GM12878 (cell line): Measurements from ENCODE around the gene PADI2. TPM values are rescaled to one million over a fixed set of nuclear protein-coding genes. Genes with fewer than 3 reads are reported as not detected.
A peak's percentile ranks its signal among the peaks of the same experiment; 100 is the strongest.

Source experiments
- ATAC-seq: fragments of 200-7000 bp; cut with Tn5 transposase; 3 replicates; pipeline ENCODE4 v1.9.1; 2020; ENCODE audit warnings: mild to moderate bottlenecking, moderate library complexity
- BruUV-seq: library from RNA; stranded (reverse); fragments of 400-500 nt; replicated peaks from 2 replicates; lab custom pipeline; 2021; lab: Mats Ljungman, UMichigan
- CTCF ChIA-PET: fragments of 300-600 bp; sonication (Branson Sonifier 250); formaldehyde crosslinking; extraction: SDS; loops from one replicate; lab custom pipeline; 2021; ENCODE audit warnings: inconsistent platforms; lab: Yijun Ruan, JAX
- POLR2A ChIA-PET: fragments of 350-600 bp; formaldehyde crosslinking; extraction: SDS; loops from one replicate; lab custom pipeline; 2021; ENCODE audit warnings: inconsistent platforms; lab: Charles Lee
- RAD21 ChIA-PET: fragments of 300-600 bp; sonication (Branson Sonifier 250); formaldehyde crosslinking; loops from one replicate; lab custom pipeline; 2023; ENCODE audit warnings: antibody characterized with exemption; ENCODE audit not compliant: unreplicated experiment; lab: Charles Lee
- SMC1A ChIA-PET: fragments of 300-600 bp; sonication (Branson Sonifier 250); formaldehyde crosslinking; loops from one replicate; lab custom pipeline; 2023; ENCODE audit not compliant: unreplicated experiment, uncharacterized antibody; lab: Charles Lee
- DNase-seq: peaks from one replicate; pipeline ENCODE4 v3.0.0-alpha.2; 2011; ENCODE audit warnings: low read depth, low spot score
- FAIRE-seq: peaks from 3 replicates; lab custom pipeline; 2011; peaks lifted over from hg19 to GRCh38; lab: Jason Lieb, UNC
- H2AFZ ChIP-seq: 2 replicates; pipeline ENCODE4 v1.6.0; 2011; ENCODE audit warnings: low read depth, low read length, control low read depth; ENCODE audit not compliant: control insufficient read depth
- H3K27ac ChIP-seq: 2 replicates; pipeline ENCODE4 v1.5.1; 2011; ENCODE audit warnings: control low read depth; ENCODE audit not compliant: control insufficient read depth, insufficient read depth
- H3K27me3 ChIP-seq, 2 experiments: replicated peaks in 1 of 2; 2 replicates each; pipeline versions ENCODE4 v1.6.0 to v1.6.1; 2011; ENCODE audit warnings: low read length in 1 of 2; ENCODE audit not compliant: control insufficient read depth in 2 of 2, insufficient read depth in 2 of 2
- H3K36me3 ChIP-seq, 2 experiments: 2 replicates each; pipeline ENCODE4 v1.5.1; 2011; ENCODE audit warnings: low read length in 1 of 2; ENCODE audit not compliant: control insufficient read depth in 2 of 2, insufficient read depth in 2 of 2
- H3K4me1 ChIP-seq: 2 replicates; pipeline ENCODE4 v1.6.1; 2011; ENCODE audit warnings: mild to moderate bottlenecking, low read length, moderate library complexity, mixed read lengths; ENCODE audit not compliant: control insufficient read depth, insufficient read depth
- H3K4me2 ChIP-seq: 2 replicates; pipeline ENCODE4 v1.6.0; 2011; ENCODE audit warnings: control low read depth; ENCODE audit not compliant: control insufficient read depth, insufficient read depth
- H3K4me3 ChIP-seq: fragments of 200-600 bp; sonication (generic); 2 replicates; pipeline ENCODE4 v1.5.1; 2016
- H3K79me2 ChIP-seq: 2 replicates; pipeline ENCODE4 v1.6.0; 2011; ENCODE audit warnings: low read length; ENCODE audit not compliant: control insufficient read depth, insufficient read depth
- H3K9ac ChIP-seq: 2 replicates; pipeline ENCODE4 v1.8.0; 2011; ENCODE audit warnings: low read length, control low read depth, mixed read lengths; ENCODE audit not compliant: control insufficient read depth, insufficient read depth
- H3K9me3 ChIP-seq: replicated peaks from 3 replicates; pipeline ENCODE4 v1.5.1; 2011; ENCODE audit warnings: mild to moderate bottlenecking, low read length; ENCODE audit not compliant: control insufficient read depth, insufficient read depth
- H4K20me1 ChIP-seq: 2 replicates; pipeline ENCODE4 v1.6.0; 2011; ENCODE audit not compliant: control insufficient read depth, insufficient read depth
- NRF1 ChIP-seq: conservative IDR thresholded peaks from 2 replicates; pipeline ENCODE4 v1.6.1; 2011; ENCODE audit warnings: mild to moderate bottlenecking, low read depth, low read length, improper control_type of control experiment
- PML ChIP-seq: IDR thresholded peaks from 2 replicates; pipeline ENCODE4 v1.6.1; 2012; ENCODE audit warnings: low read length, inconsistent platforms
- POU2F2 ChIP-seq: IDR thresholded peaks from 3 replicates; pipeline ENCODE4 v1.6.1; 2011; ENCODE audit warnings: low read depth, mild to moderate bottlenecking, low read length, borderline replicate concordance
- RAD21 ChIP-seq: IDR thresholded peaks from 2 replicates; pipeline ENCODE4 v1.6.1; 2011; ENCODE audit warnings: mild to moderate bottlenecking, low read depth, low read length, moderate library complexity; ENCODE audit not compliant: insufficient read depth
- RUNX3 ChIP-seq: IDR thresholded peaks from 2 replicates; pipeline ENCODE4 v1.6.1; 2012; ENCODE audit warnings: low read length, inconsistent platforms
- WGBS: methylation state at CpG from one replicate; pipeline ENCODE4 v1.1.6; 2016; ENCODE audit warnings: low lambda C conversion rate; ENCODE audit not compliant: insufficient replicate concordance, insufficient coverage; ENCODE audit errors: missing lambda C conversion rate; 5-methylcytosine and 5-hydroxymethylcytosine counted together
- in situ Hi-C: fragments of 300-500 bp; cut with MboI; formaldehyde crosslinking; loops from 9 replicates; pipeline ENCODE4 v1.14.3; 2018; ENCODE audit warnings: mixed read lengths
- intact Hi-C: fragments of 100-400 bp; cut with micrococcal nuclease; formaldehyde crosslinking; loops from one replicate; pipeline ENCODE4 v1.14.2; 2022; ENCODE audit not compliant: unreplicated experiment
- polyA plus RNA-seq, 11 experiments: library from polyadenylated mRNA; depleted of rRNA in 4 of 11; unstranded in 6 of 11; stranded (reverse) in 5 of 11; fragments of >200 nt; fragmentation: Nextera tagmentation in 4 of 11; fragmentation: Illumina TruSeq in 1 of 11; extraction: Ambion mirVana in 4 of 11; extraction: Trizol in 1 of 11; gene quantifications; 1 replicate in 1 of 11; 2 replicates in 10 of 11; pipeline versions ENCODE4 v1.2.1 to v1.2.3, GENCODE V29; 2011 to 2016; ENCODE audit warnings: inconsistent platforms in 2 of 11, missing spikeins in 2 of 11, low read depth in 1 of 11
- total RNA-seq, 4 experiments: library from RNA; depleted of rRNA in 3 of 4; stranded (reverse); fragments of >200 nt in 3 of 4; fragmentation: Illumina TruSeq in 1 of 4; extraction: Trizol in 1 of 4; gene quantifications; 2 replicates each; pipeline versions ENCODE4 v1.2.1 to v1.2.3, GENCODE V29; 2013 to 2021

Gene PADI2
- total and polyA plus RNA-seq, 10 of the 15 experiments (the other 5 are each of a cell fraction or from before 2014, with no cell fraction given): 0.05 to 3.0 (median 0.10) TPM; not detected in 1

DNA sequence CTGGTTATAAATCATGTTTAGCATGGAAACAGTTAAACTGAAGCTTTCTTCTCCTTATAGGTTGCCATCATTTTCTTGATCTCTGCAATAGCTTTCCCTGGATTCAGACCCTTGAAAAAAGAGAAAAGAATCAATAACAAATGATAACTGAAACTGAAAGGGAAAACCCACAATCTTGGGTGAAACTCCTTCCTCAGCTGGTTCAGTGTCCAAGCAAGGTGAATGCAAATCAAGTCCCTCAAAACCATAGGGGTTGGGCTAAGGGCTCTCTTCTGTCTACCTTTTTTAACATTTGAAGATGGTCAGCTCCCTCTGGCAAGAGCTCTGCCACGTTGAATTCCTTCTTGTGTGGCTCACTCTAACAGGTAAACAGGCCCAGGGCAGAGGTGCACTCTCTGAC is 100.4 kb downstream of the PADI2 start:
- TF ChIP-seq PML (no peak), RUNX3 (peak; percentile 44), POU2F2 (0 out of 3 replicates have a peak, but pooled peaks have one; percentile 23)
- in situ Hi-C loops: no loop called here
- FAIRE-seq (no peak), ATAC-seq (peak; percentile 56; the same call in 2 of the 3 replicates), DNase-seq (no peak)
- Histone ChIP-seq H3K4me3 (no peak overlapping the region), H3K27me3 (no peaks in the 10 kb centered on the region), H3K36me3 (peaks cover 19 to 27% of the 10 kb centered on the region in 2 experiments), H3K79me2 (no peaks in the 10 kb centered on the region), H2AFZ (no peak overlapping the region), H3K27ac (peak overlapping the region; percentile 18; the same call in 1 of the 2 replicates), H3K4me1 (peaks cover 37% of the 10 kb centered on the region), H3K4me2 (no peak overlapping the region), H4K20me1 (no peaks in the 10 kb centered on the region), H3K9ac (no peak overlapping the region), H3K9me3 (no peaks in the 10 kb centered on the region)
- 25% methylated on average over 1 of the region's 1 CpG for WGBS
- RAD21 ChIA-PET: no interaction called here
- POLR2A ChIA-PET: interaction anchor here (0.9 kb wide), 1 partner anchor 9 kb away, joined by 3 read pairs; no protein-coding TSS in a partner anchor
- SMC1A ChIA-PET: interaction anchor here (0.5 to 1.4 kb wide), 4 partner anchors 9 to 1686 kb away, joined by 3 to 7 read pairs (median 4); no protein-coding TSS in a partner anchor
- intact Hi-C loops: no loop called here
- no TSS peak for BruUV-seq
- CTCF ChIA-PET: interaction anchor here (1.6 kb wide), 1 partner anchor 29 kb away, joined by 6 read pairs; no protein-coding TSS in a partner anchor

DNA sequence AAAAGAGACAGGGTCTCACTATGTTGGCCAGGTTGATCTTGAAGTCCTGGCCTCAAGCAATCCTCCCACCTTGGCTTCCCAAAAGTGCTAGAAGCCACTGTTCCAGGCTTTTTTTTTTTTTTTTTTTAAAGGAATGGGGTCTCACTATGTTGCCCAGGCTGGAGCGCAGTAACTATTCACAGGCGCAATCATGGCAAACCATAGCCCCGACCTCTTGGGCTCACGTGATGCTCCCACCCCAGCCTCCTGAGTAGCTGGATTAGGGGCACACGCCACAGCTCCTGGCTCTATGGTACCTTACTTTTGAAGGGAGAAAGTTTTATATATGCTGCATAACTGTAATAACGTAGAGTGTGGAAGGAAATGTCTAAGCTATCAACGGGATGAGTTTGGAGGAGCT is 101.8 kb downstream of the PADI2 start:
- no peak overlapping the region for H3K27ac ChIP-seq
- in situ Hi-C loops (no loop called here), intact Hi-C loops (no loop called here)
- H4K20me1 ChIP-seq: no peaks in the 10 kb centered on the region
- no peaks in the 10 kb centered on the region for H3K79me2 ChIP-seq
- no peak overlapping the region for H3K4me3 ChIP-seq
- ATAC-seq (no peak), FAIRE-seq (no peak), DNase-seq (no peak)
- H3K27me3 ChIP-seq: no peaks in the 10 kb centered on the region
- RAD21 ChIA-PET: no interaction called here
- SMC1A ChIA-PET: no interaction called here
- H3K9me3 ChIP-seq: no peaks in the 10 kb centered on the region
- no peak overlapping the region for H3K9ac ChIP-seq
- CTCF ChIA-PET: interaction anchor here (0.5 to 0.6 kb wide), 2 partner anchors 12 to 29 kb away, joined by 3 to 4 read pairs; no protein-coding TSS in a partner anchor
- POLR2A ChIA-PET: no interaction called here
- BruUV-seq: no TSS peak
- no peak overlapping the region for H2AFZ ChIP-seq
- H3K4me1 ChIP-seq: peaks cover 27% of the 10 kb centered on the region
- 96% methylated on average over 6 of the region's 7 CpGs for WGBS
- H3K36me3 ChIP-seq: peaks cover 14 to 20% of the 10 kb centered on the region in 2 experiments
- TF ChIP-seq NRF1 (no peak), RAD21 (no peak)
- no peak overlapping the region for H3K4me2 ChIP-seq

Other genes with a start within 250 kb of the PADI2 start
Only the 7 nearest of the 8 such genes appear.
- gene CROCC, start 197.5 kb downstream of the PADI2 start, total RNA-seq (2014; rRNA removed): 3.2 and 3.4 TPM in 2 replicates
- 1.8 and 1.9 TPM in 2 replicates for gene CROCC, start 197.5 kb downstream of the PADI2 start, total RNA-seq (2014; rRNA removed; fragmentation: Illumina TruSeq; extraction: Trizol)
- gene CROCC, start 197.5 kb downstream of the PADI2 start, total RNA-seq (2021): 3.3 and 3.4 TPM in 2 replicates
- 1.4 and 2.7 TPM in 2 replicates for gene CROCC, start 197.5 kb downstream of the PADI2 start, polyA plus RNA-seq (2011; rRNA removed)
- gene CROCC, start 197.5 kb downstream of the PADI2 start, polyA plus RNA-seq (2014; fragmentation: Illumina TruSeq; extraction: Trizol): 1.0 and 3.0 TPM in 2 replicates
- under 1 TPM; 0.04 to 0.05 TPM for gene CROCC, start 197.5 kb downstream of the PADI2 start, polyA plus RNA-seq (2014; fragmentation: Nextera tagmentation; extraction: Ambion mirVana)
- gene CROCC, start 197.5 kb downstream of the PADI2 start, polyA plus RNA-seq (2014; rRNA removed): 5.0 and 5.5 TPM in 2 replicates
- gene CROCC, start 197.5 kb downstream of the PADI2 start, polyA plus RNA-seq (2016; fragmentation: Nextera tagmentation; extraction: Ambion mirVana): under 1 TPM; 0.82 to 0.84 TPM
- not detected in 2 replicates for gene MFAP2, start 138.8 kb downstream of the PADI2 start, total RNA-seq (2014; rRNA removed)
- not detected in 2 replicates for gene MFAP2, start 138.8 kb downstream of the PADI2 start, total RNA-seq (2014; rRNA removed; fragmentation: Illumina TruSeq; extraction: Trizol)
- not detected in 2 replicates for gene MFAP2, start 138.8 kb downstream of the PADI2 start, total RNA-seq (2021)
- not detected in 2 replicates for gene MFAP2, start 138.8 kb downstream of the PADI2 start, polyA plus RNA-seq (2011; rRNA removed)
- gene MFAP2, start 138.8 kb downstream of the PADI2 start, polyA plus RNA-seq (2014; fragmentation: Illumina TruSeq; extraction: Trizol): not detected in 2 replicates
- gene MFAP2, start 138.8 kb downstream of the PADI2 start, polyA plus RNA-seq (2014; fragmentation: Nextera tagmentation; extraction: Ambion mirVana): not detected
- gene MFAP2, start 138.8 kb downstream of the PADI2 start, polyA plus RNA-seq (2014; rRNA removed): not detected in 2 replicates
- gene MFAP2, start 138.8 kb downstream of the PADI2 start, polyA plus RNA-seq (2016; fragmentation: Nextera tagmentation; extraction: Ambion mirVana): under 1 TPM in 1 of 2 experiments, not detected in 1; 0.16 TPM
- 14.1 and 20.3 TPM in 2 replicates for gene ATP13A2, start 107.5 kb downstream of the PADI2 start, total RNA-seq (2014; rRNA removed)
- 6.9 and 8.4 TPM in 2 replicates for gene ATP13A2, start 107.5 kb downstream of the PADI2 start, total RNA-seq (2014; rRNA removed; fragmentation: Illumina TruSeq; extraction: Trizol)
- 23.9 and 30.5 TPM in 2 replicates for gene ATP13A2, start 107.5 kb downstream of the PADI2 start, total RNA-seq (2021)
- gene ATP13A2, start 107.5 kb downstream of the PADI2 start, polyA plus RNA-seq (2011; rRNA removed): 3.1 and 6.0 TPM in 2 replicates
- gene ATP13A2, start 107.5 kb downstream of the PADI2 start, polyA plus RNA-seq (2014; fragmentation: Illumina TruSeq; extraction: Trizol): 1.6 and 7.6 TPM in 2 replicates
- under 1 TPM; 0.24 to 0.75 TPM for gene ATP13A2, start 107.5 kb downstream of the PADI2 start, polyA plus RNA-seq (2014; fragmentation: Nextera tagmentation; extraction: Ambion mirVana)
- gene ATP13A2, start 107.5 kb downstream of the PADI2 start, polyA plus RNA-seq (2014; rRNA removed): 21.4 and 23.3 TPM in 2 replicates
- 10 to 100 TPM in 1 of 2 experiments, 1 to 10 TPM in 1; 4.2 to 19.3 TPM for gene ATP13A2, start 107.5 kb downstream of the PADI2 start, polyA plus RNA-seq (2016; fragmentation: Nextera tagmentation; extraction: Ambion mirVana)
- gene SDHB, start 65.4 kb downstream of the PADI2 start, total RNA-seq (2014; rRNA removed): 185 and 207 TPM in 2 replicates
- gene SDHB, start 65.4 kb downstream of the PADI2 start, total RNA-seq (2014; rRNA removed; fragmentation: Illumina TruSeq; extraction: Trizol): 147 and 157 TPM in 2 replicates
- gene SDHB, start 65.4 kb downstream of the PADI2 start, total RNA-seq (2021): 122 and 124 TPM in 2 replicates
- 319 and 379 TPM in 2 replicates for gene SDHB, start 65.4 kb downstream of the PADI2 start, polyA plus RNA-seq (2011; rRNA removed)
- 192 and 230 TPM in 2 replicates for gene SDHB, start 65.4 kb downstream of the PADI2 start, polyA plus RNA-seq (2014; fragmentation: Illumina TruSeq; extraction: Trizol)
- 100 to 1,000 TPM; 101 to 215 TPM for gene SDHB, start 65.4 kb downstream of the PADI2 start, polyA plus RNA-seq (2014; fragmentation: Nextera tagmentation; extraction: Ambion mirVana)
- gene SDHB, start 65.4 kb downstream of the PADI2 start, polyA plus RNA-seq (2014; rRNA removed): 164 and 174 TPM in 2 replicates
- 100 to 1,000 TPM; 249 to 263 TPM for gene SDHB, start 65.4 kb downstream of the PADI2 start, polyA plus RNA-seq (2016; fragmentation: Nextera tagmentation; extraction: Ambion mirVana)
- not detected in 2 replicates for gene PADI1, start 85.7 kb upstream of the PADI2 start, total RNA-seq (2014; rRNA removed)
- not detected in 2 replicates for gene PADI1, start 85.7 kb upstream of the PADI2 start, total RNA-seq (2014; rRNA removed; fragmentation: Illumina TruSeq; extraction: Trizol)
- gene PADI1, start 85.7 kb upstream of the PADI2 start, total RNA-seq (2021): not detected in 2 replicates
- not detected in 2 replicates for gene PADI1, start 85.7 kb upstream of the PADI2 start, polyA plus RNA-seq (2011; rRNA removed)
- gene PADI1, start 85.7 kb upstream of the PADI2 start, polyA plus RNA-seq (2014; fragmentation: Illumina TruSeq; extraction: Trizol): not detected in 2 replicates
- not detected for gene PADI1, start 85.7 kb upstream of the PADI2 start, polyA plus RNA-seq (2014; fragmentation: Nextera tagmentation; extraction: Ambion mirVana)
- 0.05 TPM in 1 of 2 replicates, not detected in the other for gene PADI1, start 85.7 kb upstream of the PADI2 start, polyA plus RNA-seq (2014; rRNA removed)
- gene PADI1, start 85.7 kb upstream of the PADI2 start, polyA plus RNA-seq (2016; fragmentation: Nextera tagmentation; extraction: Ambion mirVana): not detected
- gene PADI3, start 129.6 kb upstream of the PADI2 start, total RNA-seq (2014; rRNA removed): not detected in 2 replicates
- not detected in 2 replicates for gene PADI3, start 129.6 kb upstream of the PADI2 start, total RNA-seq (2014; rRNA removed; fragmentation: Illumina TruSeq; extraction: Trizol)
- not detected in 2 replicates for gene PADI3, start 129.6 kb upstream of the PADI2 start, total RNA-seq (2021)
- gene PADI3, start 129.6 kb upstream of the PADI2 start, polyA plus RNA-seq (2011; rRNA removed): not detected in 2 replicates
- gene PADI3, start 129.6 kb upstream of the PADI2 start, polyA plus RNA-seq (2014; fragmentation: Illumina TruSeq; extraction: Trizol): 0.01 TPM in 1 of 2 replicates, not detected in the other
- not detected for gene PADI3, start 129.6 kb upstream of the PADI2 start, polyA plus RNA-seq (2014; fragmentation: Nextera tagmentation; extraction: Ambion mirVana)
- gene PADI3, start 129.6 kb upstream of the PADI2 start, polyA plus RNA-seq (2014; rRNA removed): not detected in 2 replicates
- gene PADI3, start 129.6 kb upstream of the PADI2 start, polyA plus RNA-seq (2016; fragmentation: Nextera tagmentation; extraction: Ambion mirVana): not detected
- 0.11 TPM in 1 of 2 replicates, not detected in the other for gene PADI4, start 188.7 kb upstream of the PADI2 start, total RNA-seq (2014; rRNA removed)
- 0.09 TPM in 1 of 2 replicates, not detected in the other for gene PADI4, start 188.7 kb upstream of the PADI2 start, total RNA-seq (2014; rRNA removed; fragmentation: Illumina TruSeq; extraction: Trizol)
- 0.13 and 0.15 TPM in 2 replicates for gene PADI4, start 188.7 kb upstream of the PADI2 start, total RNA-seq (2021)
- 0.13 and 0.15 TPM in 2 replicates for gene PADI4, start 188.7 kb upstream of the PADI2 start, polyA plus RNA-seq (2011; rRNA removed)
- 0.09 TPM in 1 of 2 replicates, not detected in the other for gene PADI4, start 188.7 kb upstream of the PADI2 start, polyA plus RNA-seq (2014; fragmentation: Illumina TruSeq; extraction: Trizol)
- under 1 TPM in 1 of 2 experiments, not detected in 1; 0.15 TPM for gene PADI4, start 188.7 kb upstream of the PADI2 start, polyA plus RNA-seq (2014; fragmentation: Nextera tagmentation; extraction: Ambion mirVana)
- 0.08 and 0.24 TPM in 2 replicates for gene PADI4, start 188.7 kb upstream of the PADI2 start, polyA plus RNA-seq (2014; rRNA removed)
- gene PADI4, start 188.7 kb upstream of the PADI2 start, polyA plus RNA-seq (2016; fragmentation: Nextera tagmentation; extraction: Ambion mirVana): under 1 TPM; 0.39 to 0.47 TPM